ENCODE results near the gene FDXR.

- TF ChIP-seq EP300 (IDR thresholded peaks at IDR 0.05) (no peak), CTCF (IDR thresholded peaks at IDR 0.05) (no peak), RAD21 (conservative IDR thresholded peaks at IDR 0.05 in 1 of 2, IDR thresholded peaks at IDR 0.05 in 1 of 2) (no peak), MAFK (IDR thresholded peaks at IDR 0.05; ENCODE audit: partially characterized antibody) (no peak), POLR2AphosphoS2 (conservative IDR thresholded peaks at IDR 0.05; ENCODE audit: low read length) (no peak), PHF8 (IDR thresholded peaks at IDR 0.05; ENCODE audit: borderline replicate concordance, low read depth) (no peak), MAX (IDR thresholded peaks at IDR 0.05) (no peak), BHLHE40 (IDR thresholded peaks at IDR 0.05; ENCODE audit: low read depth, low read length) (no peak)
These were observed 47.8 kb upstream of the FDXR start for GRCh38 chr17:74920642-74921025.
